Kidney glomerular epithelial cell (primary cell): ENCODE measurements around the gene MYO1D.

Experiments used
- DNase-seq: peaks from one replicate; lab custom pipeline; 2025; lab: John Stamatoyannopoulos, UW

Gene MYO1D

GRCh38 chr17:32569171-32570080, 307.5 kb downstream of the MYO1D start:
- peak; percentile 16 for DNase-seq

- DNase-seq, result no peak
These were observed 308.2 kb downstream of the MYO1D start for GRCh38 chr17:32568705-32569104.

GRCh38 chr17:32567511-32567910, 309.4 kb downstream of the MYO1D start:
- DNase-seq, result no peak

GRCh38 chr17:32567086-32567485, 309.8 kb downstream of the MYO1D start:
- DNase-seq, result no peak

GRCh38 chr17:32566303-32566702, 310.6 kb downstream of the MYO1D start:
- no peak for DNase-seq

GRCh38 chr17:32565401-32565800, 311.5 kb downstream of the MYO1D start:
- DNase-seq, result no peak

GRCh38 chr17:32564325-32564724, 312.6 kb downstream of the MYO1D start:
- DNase-seq, result no peak

- no peak for DNase-seq
These were observed 313.3 kb downstream of the MYO1D start for GRCh38 chr17:32563583-32563982.

GRCh38 chr17:32558997-32559650, 317.8 kb downstream of the MYO1D start:
- no peak for DNase-seq

- DNase-seq, result no peak
These were observed 318.5 kb downstream of the MYO1D start for GRCh38 chr17:32558326-32558955.

GRCh38 chr17:32555611-32556310, 321.2 kb downstream of the MYO1D start:
- no peak for DNase-seq

- no peak for DNase-seq
These were observed 323.8 kb downstream of the MYO1D start for GRCh38 chr17:32553168-32553567.

- no peak for DNase-seq
These were observed 324.6 kb downstream of the MYO1D start for GRCh38 chr17:32552280-32552679.

GRCh38 chr17:32551186-32551955, 325.6 kb downstream of the MYO1D start:
- peak; percentile 2 for DNase-seq

GRCh38 chr17:32549559-32549958, 327.4 kb downstream of the MYO1D start:
- no peak for DNase-seq

GRCh38 chr17:32546031-32546444, 330.9 kb downstream of the MYO1D start:
- no peak for DNase-seq

- no peak for DNase-seq
These were observed 334.7 kb downstream of the MYO1D start for GRCh38 chr17:32542186-32542585.

GRCh38 chr17:32541640-32542039, 335.3 kb downstream of the MYO1D start:
- no peak for DNase-seq

- DNase-seq, result no peak
These were observed 339.9 kb downstream of the MYO1D start for GRCh38 chr17:32536736-32537643.

GRCh38 chr17:32533296-32533695, 343.6 kb downstream of the MYO1D start:
- DNase-seq, result no peak
